Fibroblast of peridontal ligament (primary cell): ENCODE measurements around the gene ISLR2.
"Not testable (repeated sequence)": the region's sequence is repeated elsewhere in the genome, so short reads cannot be mapped to it uniquely, and the experiment has no call there.

Experiments used
- DNase-seq: peaks from one replicate; pipeline ENCODE4 v3.0.0-alpha.2; 2010; ENCODE audit errors: extremely low read depth

Gene ISLR2

GRCh38 chr15:74156678-74157411 lies 26.5 kb downstream of the ISLR2 start:
- peak; percentile 4 for DNase-seq

DNA sequence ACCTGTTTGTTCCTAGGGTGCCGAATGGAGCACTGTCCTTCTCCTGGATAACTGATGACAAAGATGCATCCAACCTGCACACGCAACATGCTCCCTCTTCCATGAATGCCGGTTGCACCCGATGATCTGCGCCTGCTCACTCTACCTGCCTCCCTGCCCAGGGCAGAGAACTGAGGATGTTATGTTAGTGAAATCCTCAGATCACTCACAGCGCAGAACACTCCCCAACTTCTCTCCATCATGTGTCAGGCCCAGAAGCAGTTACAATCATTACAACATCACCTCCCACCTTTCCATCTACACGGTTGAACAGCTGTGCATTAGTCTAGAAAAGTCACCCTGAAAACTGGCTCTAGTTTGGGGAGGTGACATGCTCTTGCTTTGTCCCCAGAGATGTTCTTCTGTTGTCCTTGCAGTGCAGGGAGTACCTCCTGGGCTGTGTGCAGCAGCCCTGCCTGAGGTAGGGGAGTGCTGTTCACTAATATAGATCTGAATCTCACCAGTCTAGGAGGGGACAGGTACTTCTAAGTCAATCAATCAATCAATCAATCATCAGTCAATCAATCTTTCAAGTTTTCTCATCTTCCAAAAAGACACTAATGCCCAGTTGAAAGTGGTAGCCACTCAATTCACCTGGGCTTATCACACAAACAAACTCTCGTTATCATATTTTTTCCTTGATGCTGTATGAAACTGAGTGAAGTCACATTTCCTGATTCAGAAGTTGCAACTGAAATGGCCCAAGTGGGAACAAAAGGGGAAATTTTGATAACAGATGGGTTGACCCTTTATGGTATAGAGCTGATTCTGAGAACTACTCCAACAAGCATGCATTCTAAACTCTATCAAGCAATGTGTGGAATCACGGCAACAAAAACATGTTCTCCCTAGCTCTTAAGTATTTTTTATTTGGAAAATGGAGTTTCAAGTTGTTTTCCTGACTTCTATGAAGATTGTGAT lies 27.8 kb downstream of the ISLR2 start:
- no peak for DNase-seq

DNA sequence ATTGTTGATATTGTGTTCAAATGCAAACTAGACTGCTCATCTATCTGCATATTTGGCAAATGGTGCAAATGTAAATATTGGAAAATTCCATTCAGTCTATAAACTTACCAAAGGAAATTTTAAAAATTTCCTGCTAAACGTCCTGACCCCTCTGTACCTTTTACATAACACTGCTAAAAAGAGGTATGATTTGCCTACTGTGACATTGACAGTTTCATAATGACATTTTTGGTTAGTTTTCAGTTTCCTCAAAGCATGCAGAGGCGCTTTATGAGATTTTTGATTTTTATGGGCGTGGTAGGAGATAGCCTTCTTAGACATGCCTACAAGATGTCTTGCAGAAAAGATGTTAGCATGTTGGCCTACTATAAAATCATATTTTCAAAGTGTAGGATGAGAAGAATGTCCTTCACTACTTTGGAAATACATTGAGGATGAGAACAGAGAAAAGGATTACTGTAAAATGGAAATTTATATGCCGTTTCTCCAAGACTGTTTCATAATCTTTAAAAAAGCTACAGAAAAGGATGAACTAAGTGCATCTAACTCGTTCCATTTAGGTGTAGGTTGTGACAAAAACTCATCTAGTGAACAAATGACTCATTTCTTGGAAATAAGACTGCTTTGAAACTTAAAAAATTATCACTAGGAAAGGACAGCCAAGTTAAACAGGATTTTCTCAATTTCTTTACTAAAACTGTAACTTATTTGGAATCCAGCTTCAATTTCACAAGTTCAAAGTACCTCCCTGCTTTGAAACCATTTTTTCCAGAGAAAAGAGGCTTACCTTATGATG lies 28.7 kb downstream of the ISLR2 start:
- DNase-seq: no peak

- DNase-seq: no peak
These were observed 29.4 kb downstream of the ISLR2 start for GRCh38 chr15:74159773-74160172.

GRCh38 chr15:74160390-74160789 lies 30.0 kb downstream of the ISLR2 start:
- DNase-seq: not testable (repeated sequence)

DNA sequence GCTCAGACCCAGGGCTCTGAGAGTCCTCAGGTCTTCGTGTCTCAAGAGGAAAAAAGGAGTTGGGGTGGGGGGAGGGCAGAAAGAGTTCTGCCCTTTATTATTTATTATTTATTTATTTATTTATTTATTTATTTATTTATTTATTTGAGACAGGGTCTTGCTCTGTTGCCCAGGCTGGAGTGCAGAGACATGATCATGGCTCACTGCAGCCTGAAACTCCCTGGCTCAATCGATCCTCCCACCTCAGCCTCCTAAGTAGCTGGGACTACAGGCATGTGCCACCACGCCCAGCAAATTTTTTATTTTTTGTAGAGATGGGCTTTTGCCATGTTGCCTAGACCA lies 31.8 kb downstream of the ISLR2 start:
- not testable (repeated sequence) for DNase-seq

DNA sequence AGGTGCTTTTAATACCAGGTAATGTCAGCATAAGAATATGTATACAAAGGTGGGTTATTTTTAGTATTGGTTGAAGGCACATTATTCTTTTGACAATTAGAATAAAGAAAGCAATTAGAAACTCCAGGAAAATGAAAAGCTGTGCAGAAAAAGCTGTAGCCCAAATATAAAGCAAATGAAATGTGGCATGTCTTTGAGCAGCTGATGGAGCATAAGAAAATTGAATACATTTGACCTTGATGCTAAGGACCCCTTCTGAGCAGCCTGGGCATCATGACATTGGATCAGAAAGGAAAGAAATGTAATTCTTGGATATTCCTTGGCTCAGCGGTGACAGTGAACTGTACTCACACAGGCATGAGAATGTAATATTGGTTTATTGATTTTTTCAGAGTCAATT lies 35.1 kb downstream of the ISLR2 start:
- DNase-seq: no peak

DNA sequence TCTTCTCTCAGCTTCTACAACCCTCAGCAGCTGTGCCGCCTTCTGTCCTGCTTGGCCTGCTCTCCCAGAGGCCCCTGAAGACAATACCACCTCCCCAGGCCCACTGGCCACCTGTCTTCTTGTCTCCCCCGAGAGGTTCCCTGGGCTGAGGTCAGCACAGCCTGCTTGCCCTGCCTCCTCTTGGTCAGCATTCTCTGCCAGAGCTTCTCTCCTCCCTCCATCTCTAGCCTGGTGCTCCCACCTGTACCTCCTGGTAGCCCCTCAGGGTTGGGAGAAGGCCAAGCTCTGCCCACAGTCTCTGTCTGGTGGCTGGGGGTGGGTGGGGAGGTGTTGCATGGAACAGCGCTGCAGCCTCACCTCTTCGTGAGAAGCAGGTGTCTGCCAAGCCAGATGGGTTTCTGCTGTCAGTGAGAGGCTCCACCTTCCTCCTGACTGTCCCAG lies 37.5 kb downstream of the ISLR2 start:
- DNase-seq: no peak

DNA sequence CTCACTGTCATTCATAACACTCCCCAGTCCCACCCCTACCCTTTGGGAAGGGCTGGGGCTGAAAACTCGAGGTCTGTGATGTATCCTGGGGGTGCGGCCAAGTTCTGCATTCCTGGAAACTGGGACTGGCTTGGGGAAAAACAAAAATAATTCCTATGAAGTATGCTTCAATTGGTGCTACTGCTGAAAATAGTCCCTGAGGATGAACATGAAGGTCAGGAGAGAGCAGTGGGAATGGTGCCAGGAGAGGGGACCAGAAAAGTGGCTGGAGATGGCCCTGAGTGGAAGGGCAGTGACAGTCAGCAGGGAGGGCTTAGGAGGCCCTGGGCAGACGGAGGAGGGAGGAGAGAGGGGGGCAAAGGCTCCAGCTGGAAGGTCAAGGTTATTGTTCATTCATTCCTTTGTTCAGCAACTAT lies 38.3 kb downstream of the ISLR2 start:
- DNase-seq: no peak

DNA sequence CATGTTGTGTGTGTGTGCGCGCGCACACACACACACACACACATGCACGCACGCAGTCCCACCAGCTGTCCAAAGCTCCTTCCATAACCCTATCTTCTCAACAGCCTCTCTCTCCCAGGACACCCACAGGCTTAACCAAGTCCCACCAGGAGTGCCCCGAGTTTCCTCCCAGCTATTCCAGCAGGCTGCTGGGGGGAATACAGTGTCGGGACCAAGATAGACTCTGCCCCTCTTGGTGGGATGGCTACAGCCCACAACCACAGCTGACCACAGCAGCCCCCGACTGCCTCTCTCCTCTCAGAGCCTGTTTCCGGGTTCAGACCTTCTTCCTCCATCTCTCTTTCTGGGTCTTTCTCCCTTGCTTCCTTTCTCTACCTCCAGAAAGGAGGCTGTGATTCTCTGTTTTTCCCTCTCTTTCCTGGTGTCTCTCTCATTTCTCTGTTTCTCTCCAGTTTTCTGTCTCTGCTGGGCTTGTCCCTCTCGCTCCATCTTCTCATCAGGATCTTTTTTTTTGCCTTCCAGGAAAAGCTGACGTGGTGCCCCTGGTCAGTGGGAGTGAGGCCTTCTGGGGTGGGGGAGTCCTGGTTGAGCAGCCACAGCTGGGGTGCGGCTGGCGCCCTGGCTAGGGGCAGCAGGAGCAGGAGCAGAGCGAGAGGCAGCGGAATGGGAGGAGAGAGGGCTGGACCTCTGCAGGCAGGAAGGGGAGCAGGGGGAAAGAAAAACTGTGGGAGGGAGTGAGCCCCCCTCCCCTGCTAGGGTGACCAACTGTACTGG lies 39.9 kb downstream of the ISLR2 start:
- DNase-seq: no peak

DNA sequence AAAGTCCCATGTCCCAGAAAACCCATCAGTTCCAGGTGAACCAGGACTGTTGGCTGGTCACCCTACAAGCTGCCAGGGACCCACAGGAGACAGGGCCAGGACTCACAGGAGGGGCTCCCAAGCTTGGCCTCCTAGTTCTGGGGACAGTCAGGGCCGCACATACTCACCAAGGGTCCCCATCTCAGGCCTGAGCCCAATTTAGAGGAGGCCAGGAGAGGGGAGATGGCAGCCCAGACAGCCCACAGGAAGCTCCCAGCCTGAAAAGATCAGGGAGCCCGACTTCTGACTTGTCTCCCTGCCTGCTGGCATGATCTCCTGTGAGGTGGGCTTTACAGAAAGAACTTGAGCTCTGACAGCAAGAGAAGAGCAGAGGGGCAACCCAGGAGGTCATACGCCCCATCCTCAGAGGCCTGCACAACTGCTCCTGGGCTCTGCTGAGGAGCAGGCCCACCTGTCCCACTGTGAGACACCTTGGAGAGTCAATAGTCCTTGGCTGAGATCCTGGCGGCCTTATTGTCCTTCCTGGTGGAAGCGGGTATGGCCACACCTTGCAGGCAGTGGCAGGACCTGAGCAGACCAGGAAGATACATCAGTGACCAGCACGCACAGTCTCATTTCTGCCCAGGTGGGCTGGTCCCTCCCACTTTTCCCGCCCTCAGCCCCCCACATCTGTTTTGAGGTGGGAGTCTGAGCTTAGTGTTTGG lies 40.6 kb downstream of the ISLR2 start:
- DNase-seq: no peak

DNA sequence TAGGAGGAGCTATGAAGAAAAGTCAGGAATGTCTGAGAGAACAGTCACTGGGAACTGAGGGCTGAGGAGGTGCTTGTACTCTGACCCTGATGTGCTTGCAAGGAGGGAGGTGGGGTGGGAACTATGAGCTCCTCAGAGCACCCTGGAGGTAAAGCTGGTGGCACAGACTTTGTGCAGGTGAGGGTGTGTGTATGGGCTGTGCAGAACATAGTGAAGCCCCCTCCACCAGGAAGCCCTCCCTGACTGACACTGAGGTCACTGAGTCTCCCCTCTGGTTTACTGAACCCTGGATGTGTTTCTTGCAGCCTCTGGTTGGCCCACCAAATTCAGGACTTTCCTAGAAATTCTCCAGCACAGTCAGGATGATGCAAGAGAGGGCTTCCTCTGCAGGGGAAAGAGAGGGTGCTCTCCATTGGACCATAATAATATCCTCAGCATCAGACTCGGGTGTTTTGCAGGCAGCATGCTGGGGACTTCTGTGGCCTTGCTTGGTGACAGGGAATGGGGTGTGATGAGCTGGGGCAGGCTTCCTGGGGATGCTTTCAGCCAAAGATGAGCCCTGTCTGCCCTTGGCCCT lies 41.7 kb downstream of the ISLR2 start:
- DNase-seq: no peak

GRCh38 chr15:74172701-74173379 lies 42.5 kb downstream of the ISLR2 start:
- DNase-seq: peak; percentile 35

DNA sequence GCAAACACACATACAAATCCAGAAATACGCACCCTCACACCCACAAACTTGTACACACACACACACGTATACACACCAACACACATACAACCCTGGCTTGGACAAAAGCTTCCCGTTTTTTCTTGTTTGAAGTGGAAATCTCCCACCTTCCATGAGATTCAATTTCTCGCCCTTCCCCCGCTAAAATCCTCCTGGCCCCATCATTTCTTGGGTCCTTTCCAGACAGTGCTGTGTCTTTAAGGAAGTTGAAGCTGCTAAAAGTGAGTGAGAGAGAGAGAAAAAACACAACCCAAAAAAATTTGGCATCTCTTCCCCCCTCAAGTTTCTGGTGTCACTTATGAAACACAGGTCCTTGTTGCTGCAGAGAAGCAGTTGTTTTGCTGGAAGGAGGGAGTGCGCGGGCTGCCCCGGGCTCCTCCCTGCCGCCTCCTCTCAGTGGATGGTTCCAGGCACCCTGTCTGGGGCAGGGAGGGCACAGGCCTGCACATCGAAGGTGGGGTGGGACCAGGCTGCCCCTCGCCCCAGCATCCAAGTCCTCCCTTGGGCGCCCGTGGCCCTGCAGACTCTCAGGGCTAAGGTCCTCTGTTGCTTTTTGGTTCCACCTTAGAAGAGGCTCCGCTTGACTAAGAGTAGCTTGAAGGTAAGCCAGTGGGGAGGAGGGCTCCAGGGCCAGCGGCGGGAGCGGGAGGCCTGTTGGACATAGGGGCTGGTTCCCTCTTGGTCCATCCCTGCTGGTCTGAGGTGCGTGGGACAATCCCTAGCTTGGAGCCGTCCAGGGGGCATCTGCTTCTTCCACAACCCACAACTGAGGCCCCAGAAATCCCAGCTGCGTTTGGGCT lies 43.2 kb downstream of the ISLR2 start, which contains the start of gene ISLR:
ISLR (plus strand) TSS at position 331 of the 839 bp plus-strand sequence. CDS start 1,149 bp downstream, outside the sequence.
- peak; percentile 78 for DNase-seq

GRCh38 chr15:74174219-74174957 lies 44.0 kb downstream of the ISLR2 start:
- DNase-seq: peak; percentile 22

- no peak for DNase-seq
These were observed 44.5 kb downstream of the ISLR2 start for GRCh38 chr15:74174958-74175253.

DNA sequence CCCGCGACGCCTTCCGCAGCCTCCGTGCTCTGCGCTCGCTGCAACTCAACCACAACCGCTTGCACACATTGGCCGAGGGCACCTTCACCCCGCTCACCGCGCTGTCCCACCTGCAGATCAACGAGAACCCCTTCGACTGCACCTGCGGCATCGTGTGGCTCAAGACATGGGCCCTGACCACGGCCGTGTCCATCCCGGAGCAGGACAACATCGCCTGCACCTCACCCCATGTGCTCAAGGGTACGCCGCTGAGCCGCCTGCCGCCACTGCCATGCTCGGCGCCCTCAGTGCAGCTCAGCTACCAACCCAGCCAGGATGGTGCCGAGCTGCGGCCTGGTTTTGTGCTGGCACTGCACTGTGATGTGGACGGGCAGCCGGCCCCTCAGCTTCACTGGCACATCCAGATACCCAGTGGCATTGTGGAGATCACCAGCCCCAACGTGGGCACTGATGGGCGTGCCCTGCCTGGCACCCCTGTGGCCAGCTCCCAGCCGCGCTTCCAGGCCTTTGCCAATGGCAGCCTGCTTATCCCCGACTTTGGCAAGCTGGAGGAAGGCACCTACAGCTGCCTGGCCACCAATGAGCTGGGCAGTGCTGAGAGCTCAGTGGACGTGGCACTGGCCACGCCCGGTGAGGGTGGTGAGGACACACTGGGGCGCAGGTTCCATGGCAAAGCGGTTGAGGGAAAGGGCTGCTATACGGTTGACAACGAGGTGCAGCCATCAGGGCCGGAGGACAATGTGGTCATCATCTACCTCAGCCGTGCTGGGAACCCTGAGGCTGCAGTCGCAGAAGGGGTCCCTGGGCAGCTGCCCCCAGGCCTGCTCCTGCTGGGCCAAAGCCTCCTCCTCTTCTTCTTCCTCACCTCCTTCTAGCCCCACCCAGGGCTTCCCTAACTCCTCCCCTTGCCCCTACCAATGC lies 45.1 kb downstream of the ISLR2 start:
- DNase-seq: no peak
